ENCODE measurements around the gene AKR7A2. TPM values are rescaled to one million over a fixed set of nuclear protein-coding genes. Genes with fewer than 3 reads are reported as not detected.
A peak's percentile ranks its signal among the peaks of the same experiment; 100 is the strongest.

Gene AKR7A2
- total and polyA plus RNA-seq, 2 experiments from 2014 or later = 20.8 to 53.6 TPM

DNA sequence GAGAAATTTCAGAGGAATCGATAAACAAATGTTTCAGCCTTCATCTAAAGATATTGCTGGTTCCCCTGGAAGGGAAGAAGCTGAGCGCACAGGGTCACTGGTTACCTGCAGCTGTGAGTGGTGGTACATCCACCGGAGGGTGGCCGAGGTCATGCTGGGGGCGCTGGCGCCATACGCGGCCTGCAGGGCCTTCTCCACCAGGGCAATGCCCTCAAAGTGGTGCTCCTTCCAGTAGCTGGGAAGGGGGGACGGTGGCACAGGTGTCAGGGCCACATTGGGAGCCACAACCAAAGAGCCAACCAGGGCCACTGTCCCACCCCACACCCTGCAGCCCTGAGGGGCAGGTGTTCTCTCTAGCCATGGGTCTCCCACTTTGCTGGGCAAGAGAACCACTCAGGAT lies 28.1 kb downstream of the AKR7A2 start (continued):
- TF ChIP-seq, protein P1, sequence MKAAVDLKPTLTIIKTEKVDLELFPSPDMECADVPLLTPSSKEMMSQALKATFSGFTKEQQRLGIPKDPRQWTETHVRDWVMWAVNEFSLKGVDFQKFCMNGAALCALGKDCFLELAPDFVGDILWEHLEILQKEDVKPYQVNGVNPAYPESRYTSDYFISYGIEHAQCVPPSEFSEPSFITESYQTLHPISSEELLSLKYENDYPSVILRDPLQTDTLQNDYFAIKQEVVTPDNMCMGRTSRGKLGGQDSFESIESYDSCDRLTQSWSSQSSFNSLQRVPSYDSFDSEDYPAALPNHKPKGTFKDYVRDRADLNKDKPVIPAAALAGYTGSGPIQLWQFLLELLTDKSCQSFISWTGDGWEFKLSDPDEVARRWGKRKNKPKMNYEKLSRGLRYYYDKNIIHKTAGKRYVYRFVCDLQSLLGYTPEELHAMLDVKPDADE (IDR thresholded peaks at IDR 0.05) = no peak
- TF ChIP-seq NANOG (IDR thresholded peaks at IDR 0.05; ENCODE audit: borderline replicate concordance) (no peak), EZH2 (IDR thresholded peaks at IDR 0.05; ENCODE audit: low read depth, unreplicated experiment) (no peak), CREB1 (CRISPR knock-in tag; IDR thresholded peaks at IDR 0.05; ENCODE audit: low read depth) (no peak), POLR2AphosphoS5 (IDR thresholded peaks at IDR 0.05; ENCODE audit: low read depth) (no peak), JUNB (IDR thresholded peaks at IDR 0.05; ENCODE audit: unreplicated experiment) (no peak), ZNF331 (CRISPR knock-in tag; IDR thresholded peaks at IDR 0.05; ENCODE audit: low read depth) (no peak), EZH2phosphoT487 (IDR thresholded peaks at IDR 0.05; ENCODE audit: unreplicated experiment) (no peak)
- TF ChIP-seq, protein P2, sequence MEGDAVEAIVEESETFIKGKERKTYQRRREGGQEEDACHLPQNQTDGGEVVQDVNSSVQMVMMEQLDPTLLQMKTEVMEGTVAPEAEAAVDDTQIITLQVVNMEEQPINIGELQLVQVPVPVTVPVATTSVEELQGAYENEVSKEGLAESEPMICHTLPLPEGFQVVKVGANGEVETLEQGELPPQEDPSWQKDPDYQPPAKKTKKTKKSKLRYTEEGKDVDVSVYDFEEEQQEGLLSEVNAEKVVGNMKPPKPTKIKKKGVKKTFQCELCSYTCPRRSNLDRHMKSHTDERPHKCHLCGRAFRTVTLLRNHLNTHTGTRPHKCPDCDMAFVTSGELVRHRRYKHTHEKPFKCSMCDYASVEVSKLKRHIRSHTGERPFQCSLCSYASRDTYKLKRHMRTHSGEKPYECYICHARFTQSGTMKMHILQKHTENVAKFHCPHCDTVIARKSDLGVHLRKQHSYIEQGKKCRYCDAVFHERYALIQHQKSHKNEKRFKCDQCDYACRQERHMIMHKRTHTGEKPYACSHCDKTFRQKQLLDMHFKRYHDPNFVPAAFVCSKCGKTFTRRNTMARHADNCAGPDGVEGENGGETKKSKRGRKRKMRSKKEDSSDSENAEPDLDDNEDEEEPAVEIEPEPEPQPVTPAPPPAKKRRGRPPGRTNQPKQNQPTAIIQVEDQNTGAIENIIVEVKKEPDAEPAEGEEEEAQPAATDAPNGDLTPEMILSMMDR (conservative IDR thresholded peaks at IDR 0.05; ENCODE audit: low read depth in 2 of 2) = no peak
- TF ChIP-seq, protein P3, sequence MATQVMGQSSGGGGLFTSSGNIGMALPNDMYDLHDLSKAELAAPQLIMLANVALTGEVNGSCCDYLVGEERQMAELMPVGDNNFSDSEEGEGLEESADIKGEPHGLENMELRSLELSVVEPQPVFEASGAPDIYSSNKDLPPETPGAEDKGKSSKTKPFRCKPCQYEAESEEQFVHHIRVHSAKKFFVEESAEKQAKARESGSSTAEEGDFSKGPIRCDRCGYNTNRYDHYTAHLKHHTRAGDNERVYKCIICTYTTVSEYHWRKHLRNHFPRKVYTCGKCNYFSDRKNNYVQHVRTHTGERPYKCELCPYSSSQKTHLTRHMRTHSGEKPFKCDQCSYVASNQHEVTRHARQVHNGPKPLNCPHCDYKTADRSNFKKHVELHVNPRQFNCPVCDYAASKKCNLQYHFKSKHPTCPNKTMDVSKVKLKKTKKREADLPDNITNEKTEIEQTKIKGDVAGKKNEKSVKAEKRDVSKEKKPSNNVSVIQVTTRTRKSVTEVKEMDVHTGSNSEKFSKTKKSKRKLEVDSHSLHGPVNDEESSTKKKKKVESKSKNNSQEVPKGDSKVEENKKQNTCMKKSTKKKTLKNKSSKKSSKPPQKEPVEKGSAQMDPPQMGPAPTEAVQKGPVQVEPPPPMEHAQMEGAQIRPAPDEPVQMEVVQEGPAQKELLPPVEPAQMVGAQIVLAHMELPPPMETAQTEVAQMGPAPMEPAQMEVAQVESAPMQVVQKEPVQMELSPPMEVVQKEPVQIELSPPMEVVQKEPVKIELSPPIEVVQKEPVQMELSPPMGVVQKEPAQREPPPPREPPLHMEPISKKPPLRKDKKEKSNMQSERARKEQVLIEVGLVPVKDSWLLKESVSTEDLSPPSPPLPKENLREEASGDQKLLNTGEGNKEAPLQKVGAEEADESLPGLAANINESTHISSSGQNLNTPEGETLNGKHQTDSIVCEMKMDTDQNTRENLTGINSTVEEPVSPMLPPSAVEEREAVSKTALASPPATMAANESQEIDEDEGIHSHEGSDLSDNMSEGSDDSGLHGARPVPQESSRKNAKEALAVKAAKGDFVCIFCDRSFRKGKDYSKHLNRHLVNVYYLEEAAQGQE (IDR thresholded peaks at IDR 0.05; ENCODE audit: unreplicated experiment) = no peak

DNA sequence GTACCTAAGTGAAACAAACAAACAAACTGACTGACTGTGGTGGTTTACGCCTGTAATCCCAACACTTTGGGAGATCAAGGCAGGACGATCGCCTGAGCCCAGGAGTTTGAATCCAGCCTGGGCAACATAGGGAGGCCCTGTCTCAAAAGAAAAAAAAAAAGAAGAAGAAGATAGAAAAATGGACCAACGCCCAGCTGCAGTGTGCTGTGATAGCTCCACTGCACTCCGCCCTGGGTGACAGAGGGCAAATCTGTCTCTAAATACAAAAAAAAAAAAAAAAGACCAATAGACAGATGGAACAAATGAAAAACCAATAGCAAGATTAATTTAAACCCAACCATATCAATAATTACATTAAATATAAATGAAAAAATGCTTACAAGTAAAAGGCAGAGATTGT lies 37.3 kb downstream of the AKR7A2 start:
- peak overlapping the region; percentile 95 for H2AFZ ChIP-seq
- peak overlapping the region; percentile 51 for H3K4me3 ChIP-seq
- Mint-ChIP-seq H3K9me3 (peaks cover 3% of the 10 kb centered on the region; the same call in 2 of the 3 replicates), H3K4me3 (peak overlapping the region; percentile 62), H3K27me3 (ENCODE audit: insufficient read depth, low read depth, poor library complexity) (peaks cover 33% of the 10 kb centered on the region), H3K27ac (no peak overlapping the region), H3K4me1 (peaks cover 3% of the 10 kb centered on the region; the same call in 1 of the 3 replicates), H3K36me3 (ENCODE audit: low read depth) (peaks cover 2% of the 10 kb centered on the region; the same call in 2 of the 3 replicates)
- no peak overlapping the region for H3K27ac ChIP-seq (ENCODE audit: low read depth)
- no peak for DNase-seq (ENCODE audit: low spot score)
- H3K4me2 ChIP-seq = 0 out of 2 replicates have a peak overlapping the region, but pooled peaks have one; percentile 76
- H3K9me2 ChIP-seq (ENCODE audit: insufficient read depth) = no peaks in the 10 kb centered on the region
- peaks cover 34% of the 10 kb centered on the region for H3K27me3 ChIP-seq (ENCODE audit: insufficient read depth)
- no peaks in the 10 kb centered on the region for H3F3A ChIP-seq (replicated peaks; ENCODE audit: low read depth)
- no peaks in the 10 kb centered on the region for H3K4me1 ChIP-seq (ENCODE audit: insufficient read depth)
- H3K36me3 ChIP-seq (ENCODE audit: insufficient read depth) = no peaks in the 10 kb centered on the region
- no peak for TF ChIP-seq EZH2phosphoT487 (IDR thresholded peaks at IDR 0.05; ENCODE audit: unreplicated experiment)
- TF ChIP-seq, protein P1 (IDR thresholded peaks at IDR 0.05) = no peak
- no peak for TF ChIP-seq ZNF114 (CRISPR knock-in tag; IDR thresholded peaks at IDR 0.05)
- TF ChIP-seq NANOG (IDR thresholded peaks at IDR 0.05; ENCODE audit: borderline replicate concordance) = no peak
- no peak for TF ChIP-seq STAT1 (IDR thresholded peaks at IDR 0.05; ENCODE audit: unreplicated experiment)
- no peak for TF ChIP-seq CREB1 (CRISPR knock-in tag; IDR thresholded peaks at IDR 0.05; ENCODE audit: low read depth)
- TF ChIP-seq, protein P2 (conservative IDR thresholded peaks at IDR 0.05; ENCODE audit: low read depth in 2 of 2) = no peak
- TF ChIP-seq EZH2 (IDR thresholded peaks at IDR 0.05; ENCODE audit: low read depth, unreplicated experiment) = no peak
- TF ChIP-seq POLR2AphosphoS5 (IDR thresholded peaks at IDR 0.05; ENCODE audit: low read depth) = no peak
- TF ChIP-seq ZNF331 (CRISPR knock-in tag; IDR thresholded peaks at IDR 0.05; ENCODE audit: low read depth) = no peak
- no peak for TF ChIP-seq JUNB (IDR thresholded peaks at IDR 0.05; ENCODE audit: unreplicated experiment)
- no peaks in the 10 kb centered on the region for H3K79me2 ChIP-seq (replicated peaks; ENCODE audit: insufficient read depth)
- no peak for ATAC-seq
- no peaks in the 10 kb centered on the region for H4K20me1 ChIP-seq (replicated peaks; ENCODE audit: insufficient read depth)
